ENCODE measurements around the gene ABCA2. TPM values are rescaled to one million over a fixed set of nuclear protein-coding genes. Genes with fewer than 3 reads are reported as not detected.

The ABCA2 gene
- total RNA-seq, 1 donor: 14.7 TPM

- no peaks in the 10 kb centered on the region for H3K4me1 ChIP-seq (ENCODE audit: insufficient read depth, low read length)
- H3K27me3 ChIP-seq (ENCODE audit: insufficient read depth, low read length): no peaks in the 10 kb centered on the region
- no peak overlapping the region for H3K4me3 ChIP-seq (ENCODE audit: low read length)
- H3K9me3 ChIP-seq (ENCODE audit: low read depth, low read length): no peaks in the 10 kb centered on the region
Observed at GRCh38 chr9:137019891-137020683, 8.0 kb downstream of the ABCA2 start.

DNA sequence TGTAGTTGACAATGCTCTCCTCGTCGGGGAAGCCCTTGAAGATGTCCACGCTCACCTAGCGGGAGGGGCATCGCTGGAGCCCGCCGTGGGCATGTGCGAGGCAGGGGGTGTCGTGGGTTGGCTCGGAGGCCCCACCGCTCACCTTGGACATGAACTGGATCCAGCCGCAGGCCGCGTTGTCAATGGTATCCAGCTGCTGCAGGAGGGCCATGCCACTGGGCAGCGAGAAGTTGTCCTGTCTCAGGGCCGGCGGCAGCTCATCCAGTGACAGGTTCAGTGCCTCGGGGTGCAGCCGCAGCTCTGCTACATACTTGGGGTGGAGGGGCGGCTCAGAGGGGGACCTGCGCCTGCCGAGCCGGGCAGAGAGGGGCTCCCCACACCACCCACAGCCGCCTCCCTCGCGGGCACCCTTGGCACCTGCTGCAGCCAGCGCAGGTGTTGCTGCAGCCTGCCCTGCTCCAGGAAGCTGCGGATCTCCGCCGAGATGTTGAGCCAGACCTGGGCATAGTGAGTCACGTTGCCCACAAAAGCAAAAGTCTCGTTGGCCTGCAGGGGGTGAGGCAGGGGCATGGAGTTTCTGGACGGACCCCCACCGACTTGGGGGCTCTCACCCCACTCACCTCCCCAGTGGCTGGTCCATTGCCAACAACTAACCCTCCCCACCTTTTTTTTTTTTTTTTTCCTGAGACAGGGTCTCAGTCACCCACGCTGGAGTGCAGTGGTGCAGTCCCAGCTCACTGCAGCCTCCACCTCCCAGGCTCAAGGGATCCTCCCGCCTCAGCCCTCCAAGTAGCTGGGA is 9.1 kb downstream of the ABCA2 start:
- Histone ChIP-seq H3K4me3 (ENCODE audit: low read length) (no peak overlapping the region), H3K9me3 (ENCODE audit: low read depth, low read length) (no peaks in the 10 kb centered on the region), H3K4me1 (ENCODE audit: insufficient read depth, low read length) (no peaks in the 10 kb centered on the region), H3K27me3 (ENCODE audit: insufficient read depth, low read length) (no peaks in the 10 kb centered on the region)

DNA sequence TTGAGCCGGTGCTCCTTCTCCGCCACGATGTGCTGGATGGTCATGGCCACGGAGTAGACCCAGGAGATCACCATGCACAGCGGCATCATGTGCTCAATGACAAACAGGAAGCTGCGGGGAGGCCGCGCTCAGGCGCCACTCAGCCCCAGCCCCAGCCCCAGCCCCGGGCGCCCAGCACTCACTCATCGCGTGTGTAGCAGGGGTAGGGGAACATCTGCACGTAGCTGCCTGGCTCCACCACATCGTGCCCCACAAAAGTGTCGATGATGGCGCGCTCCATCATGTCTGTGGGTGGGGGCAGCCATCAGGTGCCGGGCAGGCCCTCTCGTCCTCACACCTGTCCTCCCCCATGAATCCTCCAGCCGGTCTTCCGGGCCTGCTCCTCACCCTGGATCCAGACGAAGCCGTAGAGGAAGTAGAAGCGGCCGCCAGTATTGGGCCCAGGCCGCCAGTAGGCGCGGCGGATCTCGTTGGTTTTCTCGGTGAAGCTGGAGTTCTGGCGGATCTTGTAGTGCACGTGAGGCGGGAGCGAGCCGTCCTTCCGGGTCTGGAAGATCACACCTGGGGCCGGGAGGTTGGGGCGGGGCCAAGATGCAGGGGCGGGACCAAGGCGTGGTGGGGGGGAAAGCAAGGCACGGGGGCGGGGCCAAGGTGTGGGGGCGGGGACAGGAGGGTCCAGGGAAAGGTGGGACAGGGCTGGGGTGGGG is 10.1 kb downstream of the ABCA2 start:
- H3K4me1 ChIP-seq (ENCODE audit: insufficient read depth, low read length): no peaks in the 10 kb centered on the region
- H3K27me3 ChIP-seq (ENCODE audit: insufficient read depth, low read length): no peaks in the 10 kb centered on the region
- no peak overlapping the region for H3K4me3 ChIP-seq (ENCODE audit: low read length)
- H3K9me3 ChIP-seq (ENCODE audit: low read depth, low read length): no peaks in the 10 kb centered on the region

- H3K9me3 ChIP-seq (ENCODE audit: low read depth, low read length): no peaks in the 10 kb centered on the region
- no peaks in the 10 kb centered on the region for H3K27me3 ChIP-seq (ENCODE audit: insufficient read depth, low read length)
- no peaks in the 10 kb centered on the region for H3K4me1 ChIP-seq (ENCODE audit: insufficient read depth, low read length)
- no peak overlapping the region for H3K4me3 ChIP-seq (ENCODE audit: low read length)
Observed at GRCh38 chr9:137017071-137017470, 11.0 kb downstream of the ABCA2 start.

GRCh38 chr9:137016436-137016835 is 11.6 kb downstream of the ABCA2 start:
- no peak overlapping the region for H3K4me3 ChIP-seq (ENCODE audit: low read length)
- H3K27me3 ChIP-seq (ENCODE audit: insufficient read depth, low read length): no peaks in the 10 kb centered on the region
- H3K9me3 ChIP-seq (ENCODE audit: low read depth, low read length): no peaks in the 10 kb centered on the region
- no peaks in the 10 kb centered on the region for H3K4me1 ChIP-seq (ENCODE audit: insufficient read depth, low read length)

DNA sequence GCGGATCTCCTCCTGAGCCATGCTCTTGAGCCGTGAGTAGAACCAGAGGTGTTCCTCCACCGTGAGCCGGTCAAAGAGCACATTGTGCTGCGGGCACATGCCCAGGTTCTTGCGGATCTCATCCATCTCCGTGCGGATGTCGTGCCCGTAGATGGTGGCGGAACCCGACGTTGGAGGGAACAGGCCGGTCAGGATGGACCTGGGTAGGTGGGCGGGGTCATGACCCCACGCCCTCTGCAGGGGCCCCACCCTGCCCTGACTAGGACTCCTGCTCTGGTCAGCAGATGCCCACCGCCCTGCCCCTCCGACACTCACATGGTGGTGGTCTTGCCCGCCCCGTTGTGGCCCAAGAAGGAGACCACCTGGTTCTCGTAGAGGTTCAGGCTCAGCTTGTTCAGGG is 12.1 kb downstream of the ABCA2 start:
- Histone ChIP-seq H3K9me3 (ENCODE audit: low read depth, low read length) (no peaks in the 10 kb centered on the region), H3K4me1 (ENCODE audit: insufficient read depth, low read length) (no peaks in the 10 kb centered on the region), H3K27me3 (ENCODE audit: insufficient read depth, low read length) (no peaks in the 10 kb centered on the region), H3K4me3 (ENCODE audit: low read length) (no peak overlapping the region)

DNA sequence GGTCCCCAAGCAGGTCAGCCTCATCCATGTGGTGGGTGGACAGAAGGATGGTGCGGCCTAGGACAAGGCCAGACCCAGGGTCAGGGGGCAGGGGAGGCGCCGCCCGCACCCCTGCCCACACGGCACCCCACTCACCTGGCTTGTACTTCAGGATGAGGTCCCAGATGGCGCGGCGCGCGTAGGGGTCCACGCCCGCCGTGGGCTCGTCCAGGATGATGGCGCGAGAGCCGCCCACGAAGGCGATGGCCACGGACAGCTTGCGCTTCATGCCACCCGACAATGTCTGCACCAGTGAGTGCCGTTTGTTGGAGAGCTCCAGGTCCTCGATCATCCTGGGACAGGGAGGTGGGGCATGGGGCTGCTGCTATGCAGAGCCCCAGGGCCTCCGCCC is 12.5 kb downstream of the ABCA2 start:
- Histone ChIP-seq H3K4me3 (ENCODE audit: low read length) (no peak overlapping the region), H3K9me3 (ENCODE audit: low read depth, low read length) (no peaks in the 10 kb centered on the region), H3K27me3 (ENCODE audit: insufficient read depth, low read length) (no peaks in the 10 kb centered on the region), H3K4me1 (ENCODE audit: insufficient read depth, low read length) (no peaks in the 10 kb centered on the region)

- H3K27me3 ChIP-seq (ENCODE audit: insufficient read depth, low read length): no peaks in the 10 kb centered on the region
Observed at GRCh38 chr9:137014776-137015539, 13.1 kb downstream of the ABCA2 start.

DNA sequence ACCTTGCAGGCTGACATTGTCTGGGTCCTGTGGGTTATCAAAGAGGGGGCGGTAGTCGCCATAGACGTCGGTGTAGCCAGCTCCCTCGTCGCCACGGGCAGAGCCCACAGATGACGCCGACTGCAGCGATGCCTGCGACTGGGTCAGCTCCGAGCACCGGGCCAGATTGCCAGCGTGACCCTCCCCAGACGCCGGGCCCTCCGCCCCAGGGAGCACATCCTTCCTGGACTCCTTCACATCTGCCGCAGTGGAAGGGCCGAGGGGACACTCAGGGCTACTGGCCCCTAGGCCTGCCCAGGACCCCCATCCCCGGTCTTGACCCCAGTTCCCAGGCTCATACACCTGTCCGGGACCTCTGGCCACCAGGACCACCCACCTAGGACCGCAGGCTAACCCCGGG is 13.9 kb downstream of the ABCA2 start:
- H3K27me3 ChIP-seq (ENCODE audit: insufficient read depth, low read length): no peaks in the 10 kb centered on the region
- no peaks in the 10 kb centered on the region for H3K4me1 ChIP-seq (ENCODE audit: insufficient read depth, low read length)
- no peak overlapping the region for H3K4me3 ChIP-seq (ENCODE audit: low read length)
- H3K9me3 ChIP-seq (ENCODE audit: low read depth, low read length): no peaks in the 10 kb centered on the region

More at GRCh38 chr9:137014776-137015539, 13.1 kb downstream of the ABCA2 start:
- no peaks in the 10 kb centered on the region for H3K9me3 ChIP-seq (ENCODE audit: low read depth, low read length)
- H3K4me1 ChIP-seq (ENCODE audit: insufficient read depth, low read length): no peaks in the 10 kb centered on the region
- H3K4me3 ChIP-seq (ENCODE audit: low read length): no peak overlapping the region

GRCh38 chr9:137013571-137013940 is 14.5 kb downstream of the ABCA2 start:
- Histone ChIP-seq H3K9me3 (ENCODE audit: low read depth, low read length) (no peaks in the 10 kb centered on the region), H3K27me3 (ENCODE audit: insufficient read depth, low read length) (no peaks in the 10 kb centered on the region), H3K4me3 (ENCODE audit: low read length) (no peak overlapping the region), H3K4me1 (ENCODE audit: insufficient read depth, low read length) (no peaks in the 10 kb centered on the region)

- no peaks in the 10 kb centered on the region for H3K9me3 ChIP-seq (ENCODE audit: low read depth, low read length)
- no peaks in the 10 kb centered on the region for H3K27me3 ChIP-seq (ENCODE audit: insufficient read depth, low read length)
- H3K4me3 ChIP-seq (ENCODE audit: low read length): no peak overlapping the region
- no peaks in the 10 kb centered on the region for H3K4me1 ChIP-seq (ENCODE audit: insufficient read depth, low read length)
Observed at GRCh38 chr9:137012694-137013570, 15.1 kb downstream of the ABCA2 start.

DNA sequence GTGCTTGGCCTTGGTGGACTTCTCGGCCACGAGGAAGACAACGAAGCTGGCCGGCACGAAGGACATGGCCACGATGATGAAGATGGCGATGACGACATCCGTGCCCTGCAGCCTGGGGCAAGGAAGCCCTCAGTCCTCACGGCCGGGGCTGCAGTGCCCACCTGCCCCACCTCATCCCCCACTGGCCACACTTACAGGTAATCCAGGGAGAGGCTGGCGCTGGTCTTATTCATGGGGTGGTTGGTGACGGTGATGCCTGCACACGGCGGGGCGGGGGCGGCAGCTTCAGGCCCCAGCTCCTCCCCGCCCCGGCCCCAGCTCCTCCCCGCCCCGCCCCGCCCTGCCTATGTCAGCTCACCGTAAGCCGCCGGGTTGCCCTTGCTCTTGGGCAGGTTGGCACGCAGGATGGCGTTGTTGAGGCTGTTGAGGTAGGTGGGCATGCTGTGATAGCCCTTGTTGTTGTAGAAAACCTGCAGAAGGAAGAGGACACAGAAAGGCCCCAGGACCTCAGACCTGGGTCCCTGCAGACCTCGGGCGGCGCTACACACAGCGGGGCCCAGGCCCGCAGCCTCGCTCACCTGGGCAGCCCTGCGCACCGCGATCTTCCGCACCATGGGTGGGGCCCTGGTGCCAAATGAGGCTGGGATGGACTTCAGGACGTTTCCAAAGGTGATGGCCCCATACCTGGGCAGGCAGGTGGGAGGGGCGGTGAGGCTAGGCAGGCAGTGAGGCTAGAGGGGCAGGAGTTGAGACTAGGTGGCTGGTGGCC is 15.9 kb downstream of the ABCA2 start:
- Histone ChIP-seq H3K27me3 (ENCODE audit: insufficient read depth, low read length) (no peaks in the 10 kb centered on the region), H3K4me3 (ENCODE audit: low read length) (no peak overlapping the region), H3K9me3 (ENCODE audit: low read depth, low read length) (no peaks in the 10 kb centered on the region), H3K4me1 (ENCODE audit: insufficient read depth, low read length) (no peaks in the 10 kb centered on the region)

- Histone ChIP-seq H3K27me3 (ENCODE audit: insufficient read depth, low read length) (no peaks in the 10 kb centered on the region), H3K9me3 (ENCODE audit: low read depth, low read length) (no peaks in the 10 kb centered on the region), H3K4me1 (ENCODE audit: insufficient read depth, low read length) (no peaks in the 10 kb centered on the region), H3K4me3 (ENCODE audit: low read length) (no peak overlapping the region)
Observed at GRCh38 chr9:137011156-137011555, 16.9 kb downstream of the ABCA2 start.

All from mononuclear cell (primary cell).